ENCODE results near the gene CNNM3.

DNA sequence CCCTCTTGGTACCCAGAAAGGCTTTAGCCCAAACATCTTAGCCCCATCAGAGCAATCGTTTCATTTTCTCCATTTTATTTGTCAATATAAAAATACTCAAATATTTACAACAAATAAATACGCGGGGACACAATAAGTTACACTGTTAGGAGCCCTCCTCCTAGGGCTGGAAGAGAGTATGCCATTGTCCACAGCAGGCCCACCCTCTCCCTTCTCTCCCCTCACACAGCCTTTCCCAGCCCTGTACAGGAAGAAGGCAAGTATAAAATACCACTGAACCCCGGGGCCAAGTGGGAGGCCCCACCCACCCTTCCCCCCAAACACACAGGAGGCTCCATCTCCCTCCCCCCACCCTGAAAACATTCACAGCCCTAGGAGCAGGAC lies 43.6 kb downstream of the CNNM3 start:
- no peak for TF ChIP-seq EZH2 (IDR thresholded peaks at IDR 0.05; ENCODE audit: borderline replicate concordance)
- TF ChIP-seq, protein P1, sequence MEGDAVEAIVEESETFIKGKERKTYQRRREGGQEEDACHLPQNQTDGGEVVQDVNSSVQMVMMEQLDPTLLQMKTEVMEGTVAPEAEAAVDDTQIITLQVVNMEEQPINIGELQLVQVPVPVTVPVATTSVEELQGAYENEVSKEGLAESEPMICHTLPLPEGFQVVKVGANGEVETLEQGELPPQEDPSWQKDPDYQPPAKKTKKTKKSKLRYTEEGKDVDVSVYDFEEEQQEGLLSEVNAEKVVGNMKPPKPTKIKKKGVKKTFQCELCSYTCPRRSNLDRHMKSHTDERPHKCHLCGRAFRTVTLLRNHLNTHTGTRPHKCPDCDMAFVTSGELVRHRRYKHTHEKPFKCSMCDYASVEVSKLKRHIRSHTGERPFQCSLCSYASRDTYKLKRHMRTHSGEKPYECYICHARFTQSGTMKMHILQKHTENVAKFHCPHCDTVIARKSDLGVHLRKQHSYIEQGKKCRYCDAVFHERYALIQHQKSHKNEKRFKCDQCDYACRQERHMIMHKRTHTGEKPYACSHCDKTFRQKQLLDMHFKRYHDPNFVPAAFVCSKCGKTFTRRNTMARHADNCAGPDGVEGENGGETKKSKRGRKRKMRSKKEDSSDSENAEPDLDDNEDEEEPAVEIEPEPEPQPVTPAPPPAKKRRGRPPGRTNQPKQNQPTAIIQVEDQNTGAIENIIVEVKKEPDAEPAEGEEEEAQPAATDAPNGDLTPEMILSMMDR (IDR thresholded peaks at IDR 0.05; ENCODE audit: poor library complexity), result no peak

All from hepatocyte (in vitro differentiated cells).